GM21526 (cell line): ENCODE results near the gene FUT8.

ENCODE experiments used
- ATAC-seq: cut with Tn5 transposase; IDR thresholded peaks from one replicate; pipeline ENCODE4 v1.9.1; 2021; ENCODE audit warnings: moderate library complexity; ENCODE audit not compliant: unreplicated experiment, low FRiP score

FUT8 gene

DNA sequence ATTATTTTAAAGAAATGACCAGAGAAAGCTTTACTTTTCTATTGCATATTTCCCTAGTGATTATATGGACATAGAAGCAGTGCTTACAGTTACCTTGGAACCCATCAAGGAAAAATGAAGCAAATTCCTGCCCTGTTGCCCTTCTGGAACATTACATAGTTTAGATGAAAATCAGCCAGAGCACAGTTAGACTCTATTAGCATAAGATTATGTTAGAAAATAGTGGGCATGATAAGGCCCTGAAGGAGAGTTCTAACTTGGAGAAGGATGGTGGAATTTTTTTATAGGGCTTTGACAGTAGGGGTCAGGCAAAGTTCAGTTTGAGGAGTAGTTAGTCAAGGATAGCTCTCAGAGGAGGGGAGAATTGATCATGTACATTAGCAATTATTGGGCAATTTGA, 74.3 kb downstream of the FUT8 start:
- no peak for ATAC-seq

DNA sequence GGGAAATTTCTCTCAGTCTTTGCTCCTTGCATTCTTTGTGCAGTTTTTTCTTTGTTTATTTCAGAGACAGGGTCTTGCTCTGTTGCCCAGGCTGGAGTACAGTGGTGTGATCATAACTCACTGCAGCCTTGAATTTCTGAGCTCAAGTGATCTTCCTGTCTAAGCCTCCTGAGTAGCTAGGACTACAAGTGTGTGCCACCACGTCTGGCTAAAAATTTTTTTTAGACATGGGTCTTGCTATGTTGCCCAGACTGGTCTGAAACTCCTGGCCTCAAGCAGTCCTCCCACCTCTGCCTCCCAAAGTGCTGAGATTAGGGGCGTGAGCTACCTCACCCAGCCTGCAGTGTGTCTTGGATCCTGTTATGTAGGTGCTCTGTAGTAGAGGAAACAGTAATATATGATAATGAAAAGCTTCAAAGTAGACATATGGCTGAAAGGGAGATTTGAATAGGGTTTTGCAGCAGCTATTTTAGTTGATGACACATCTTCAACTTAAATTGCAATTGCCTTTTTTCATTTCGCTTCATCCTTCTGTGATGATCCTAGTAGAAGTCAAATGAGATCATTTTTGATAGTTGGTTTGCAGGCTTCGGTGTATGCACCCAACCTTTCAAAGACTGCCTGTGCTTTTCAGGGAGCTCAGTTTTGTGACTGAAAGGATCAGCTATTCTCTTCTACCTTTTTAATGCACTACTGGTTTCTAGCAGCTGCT, 75.4 kb downstream of the FUT8 start:
- no peak for ATAC-seq

DNA sequence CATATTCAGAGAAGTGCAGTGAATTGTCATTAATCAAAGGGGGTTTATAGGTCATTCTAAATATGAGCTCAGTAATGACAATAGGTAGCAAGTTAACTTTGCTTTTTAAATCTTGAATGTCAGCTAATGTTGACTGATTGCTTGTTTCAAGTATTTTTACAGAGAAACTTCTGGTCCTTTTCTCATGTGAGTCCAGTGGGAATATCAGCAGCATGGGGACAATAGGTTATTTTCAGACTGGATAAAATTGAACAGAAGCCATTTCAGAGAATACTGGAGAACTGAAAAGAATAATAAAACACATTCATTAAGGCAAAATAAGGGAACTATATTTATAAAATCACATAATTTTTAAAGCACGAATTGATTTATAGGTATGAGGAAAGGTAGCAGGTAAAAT, 78.7 kb downstream of the FUT8 start:
- ATAC-seq = no peak

DNA sequence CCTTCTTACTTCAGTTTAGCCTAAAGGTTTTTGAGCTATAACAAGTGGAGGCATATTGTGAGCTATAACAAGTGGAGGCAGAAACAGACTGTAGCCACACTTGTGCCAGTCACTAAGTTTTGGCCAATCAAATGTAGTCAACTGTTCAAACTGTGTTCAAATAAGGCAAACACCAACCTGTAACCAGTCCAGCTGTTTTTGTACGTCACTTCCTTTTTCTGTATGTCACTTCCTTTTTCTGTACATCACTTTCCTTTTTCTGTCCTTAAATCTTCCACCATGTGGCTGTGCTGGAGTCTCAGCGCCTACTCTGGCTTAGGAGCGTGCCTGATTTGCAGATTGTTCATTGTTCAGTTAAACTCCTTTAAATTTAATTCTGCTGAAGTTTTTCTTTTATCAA, 79.7 kb downstream of the FUT8 start:
- ATAC-seq = no peak

DNA sequence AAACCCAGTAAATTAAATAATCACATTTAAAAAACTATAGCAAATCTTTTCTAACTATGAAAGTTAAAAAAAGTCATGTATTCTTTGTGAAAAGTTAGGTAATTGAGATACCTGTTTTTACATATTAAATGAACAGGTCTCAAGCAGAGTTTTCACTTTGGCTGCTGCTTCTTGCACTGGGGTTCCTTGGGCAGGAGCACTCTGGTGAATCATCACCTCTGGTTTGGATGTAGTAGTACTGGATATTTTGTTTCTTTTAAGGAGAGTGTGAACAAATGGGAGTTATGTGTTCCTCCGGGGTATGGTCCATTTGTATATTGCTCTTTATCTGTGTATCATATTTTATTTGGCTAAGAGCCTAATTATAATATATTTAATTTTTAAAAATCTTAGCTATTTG, 82.7 kb downstream of the FUT8 start:
- no peak for ATAC-seq

DNA sequence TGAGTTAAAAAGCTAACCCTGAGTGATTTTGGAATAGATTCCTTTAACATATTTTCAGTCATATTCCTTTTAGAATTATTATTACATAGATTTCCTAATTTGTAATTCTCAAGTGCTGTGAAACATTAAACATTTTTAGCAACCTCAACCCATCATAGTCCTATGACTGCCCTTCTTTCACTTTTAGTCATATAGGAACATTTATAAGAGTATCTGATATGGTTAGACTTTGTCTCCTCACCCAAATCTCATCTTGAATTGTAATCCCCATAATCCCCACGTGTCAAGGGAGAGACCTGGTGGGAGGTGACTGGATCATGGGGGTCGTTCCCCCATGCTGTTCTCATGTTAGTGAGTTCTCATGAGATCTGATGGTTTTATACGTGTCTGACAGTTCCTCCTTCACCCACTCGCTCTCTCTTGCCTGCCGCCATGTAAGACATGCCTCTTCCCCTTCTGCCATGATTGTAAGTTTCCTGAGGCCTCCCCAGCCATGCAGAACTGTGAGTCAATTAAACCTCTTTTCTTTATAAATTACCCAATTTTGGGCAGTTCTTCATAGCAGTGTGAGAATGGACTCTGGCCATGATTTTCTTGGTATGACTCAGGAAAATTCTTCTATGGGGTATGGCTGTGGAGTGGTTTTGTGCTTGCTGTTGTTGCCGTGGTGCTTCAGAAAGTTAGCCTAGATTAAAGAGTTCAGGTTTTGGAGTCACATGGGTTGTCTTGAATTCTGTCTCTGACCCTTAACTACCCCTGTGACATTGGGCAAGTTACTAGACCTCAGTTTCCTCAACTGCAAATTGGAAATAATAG, 83.9 kb downstream of the FUT8 start:
- ATAC-seq = no peak

DNA sequence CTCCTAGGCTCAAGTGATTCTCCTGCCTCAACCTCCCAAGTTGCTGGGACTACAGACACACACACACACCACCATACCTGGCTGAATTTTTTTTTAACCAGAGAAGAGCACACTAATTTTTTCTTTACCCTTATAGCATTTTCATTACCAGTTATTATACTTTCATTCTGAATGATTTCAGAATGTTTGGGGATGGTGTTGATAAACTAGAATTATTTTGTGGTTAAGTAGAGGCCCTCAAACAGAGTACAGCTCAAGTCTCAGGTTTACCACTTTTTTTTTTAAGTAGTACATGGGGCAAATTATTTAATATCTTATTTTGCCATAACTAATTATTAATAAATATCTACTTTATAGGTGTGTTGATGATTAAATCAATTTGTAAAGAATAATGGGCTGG, 86.6 kb downstream of the FUT8 start:
- no peak for ATAC-seq

DNA sequence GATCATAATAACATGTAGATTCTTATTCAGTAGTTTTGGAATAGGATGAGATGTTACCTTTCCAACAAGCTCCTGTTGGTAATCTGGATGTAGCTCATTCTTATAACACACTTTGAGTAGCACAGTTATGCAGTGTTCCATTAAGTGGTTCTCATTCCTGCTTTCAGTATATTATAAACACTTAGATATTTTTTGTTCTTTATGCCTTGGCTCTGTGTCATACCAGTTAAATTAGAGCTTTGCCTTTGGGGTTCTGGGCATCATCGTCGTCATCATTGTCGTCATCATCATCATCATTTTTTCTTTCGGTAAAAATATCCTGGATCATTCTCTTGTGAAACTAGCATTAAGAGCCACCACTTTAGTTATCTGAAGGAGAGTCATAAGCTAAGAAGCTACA, 87.5 kb downstream of the FUT8 start:
- no peak for ATAC-seq

DNA sequence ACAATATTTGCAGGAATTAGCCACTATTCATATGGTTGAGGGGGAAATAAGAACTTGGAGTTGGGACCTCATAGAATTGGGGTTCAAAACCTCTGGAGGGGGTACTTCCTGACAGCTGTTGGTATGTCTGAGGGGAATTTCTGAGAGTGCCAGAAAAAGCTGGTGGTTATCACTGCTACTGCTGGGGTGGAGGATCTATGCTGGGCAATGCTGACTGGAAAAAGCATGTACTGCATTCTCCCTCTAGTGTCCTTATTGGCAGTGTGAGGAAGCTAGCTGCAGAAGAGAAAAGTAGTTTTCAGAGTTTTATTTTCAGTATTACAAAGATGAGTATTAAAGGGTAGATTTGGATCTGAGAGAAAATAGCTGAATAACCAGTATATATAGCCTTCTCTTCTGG, 88.8 kb downstream of the FUT8 start:
- ATAC-seq = no peak

DNA sequence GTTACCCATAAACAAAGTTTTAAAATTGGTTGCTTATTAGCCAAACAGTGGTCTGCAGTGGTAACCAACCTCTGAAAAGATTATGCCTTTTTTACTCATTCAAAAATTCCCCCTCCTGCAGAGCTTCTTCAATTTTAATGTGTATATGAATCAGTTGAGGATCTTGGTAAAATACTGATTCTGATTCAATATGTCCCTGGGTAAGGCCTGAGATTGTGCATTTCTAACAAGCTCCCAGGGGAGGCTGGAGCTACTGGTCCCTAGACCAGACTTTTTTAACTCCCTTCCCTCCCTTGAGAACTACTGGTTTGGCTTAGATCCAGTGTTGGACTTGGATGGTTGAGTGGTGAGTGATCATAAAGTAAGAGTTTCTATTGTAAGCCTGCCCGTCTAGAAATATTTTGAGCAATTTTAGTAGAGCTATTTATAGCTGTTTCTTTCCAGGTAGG, 90.2 kb downstream of the FUT8 start:
- no peak for ATAC-seq

DNA sequence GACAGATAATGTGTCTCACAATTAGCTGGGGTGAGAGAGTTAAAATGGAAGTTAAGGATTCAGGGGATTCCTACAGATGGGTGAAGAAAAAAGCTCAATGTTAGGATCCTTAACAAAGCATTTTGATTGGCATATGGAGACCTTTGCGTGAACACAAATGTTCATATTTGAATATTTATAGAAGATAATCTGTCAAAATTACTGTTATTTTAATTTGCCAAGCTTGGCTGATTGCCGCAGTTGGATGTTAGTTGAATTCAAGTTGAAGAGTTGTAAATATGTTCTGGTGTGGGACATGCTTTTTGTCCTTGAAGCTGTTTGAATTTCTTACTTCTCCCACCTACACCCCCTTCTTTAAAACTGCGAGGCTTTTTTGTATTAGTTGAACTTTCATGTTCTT, 91.2 kb downstream of the FUT8 start:
- no peak for ATAC-seq

DNA sequence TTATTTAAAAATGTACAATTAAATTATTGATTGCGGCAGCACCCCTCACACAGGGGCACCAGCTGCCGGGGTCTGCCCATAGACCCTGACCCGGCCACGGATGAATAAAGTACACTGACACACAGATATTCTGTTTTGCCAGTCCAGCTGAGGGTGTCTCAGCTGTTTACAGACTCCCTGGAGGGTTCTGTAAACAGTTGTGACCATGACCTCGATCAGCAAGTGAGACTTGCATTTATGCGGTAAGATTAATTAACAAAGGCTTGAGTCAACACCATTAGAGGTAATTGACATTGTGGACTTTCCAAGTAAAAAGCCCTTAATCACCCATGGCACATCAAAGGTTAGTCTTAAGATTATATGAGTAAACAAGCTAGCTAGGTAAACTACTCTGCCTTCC, 94.3 kb downstream of the FUT8 start:
- no peak for ATAC-seq

DNA sequence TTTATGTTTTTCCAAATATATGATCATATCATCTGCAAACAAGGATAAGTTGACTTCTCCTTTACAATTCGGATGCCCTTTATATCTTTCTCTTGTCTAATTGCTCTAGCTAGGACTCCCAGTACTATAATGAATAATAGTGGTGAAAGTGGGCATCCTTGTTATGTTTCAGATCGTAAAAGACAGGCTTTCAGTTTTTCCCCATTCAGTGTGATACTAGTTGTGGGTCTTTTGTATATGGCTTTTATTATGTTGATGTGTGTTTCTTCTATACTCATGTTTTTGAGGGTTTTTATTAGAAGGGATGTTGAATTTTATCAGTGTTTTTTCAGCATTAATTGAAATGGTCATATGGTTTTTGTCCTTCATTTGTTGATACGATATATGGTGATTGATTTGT, 97.3 kb downstream of the FUT8 start:
- ATAC-seq = no peak

DNA sequence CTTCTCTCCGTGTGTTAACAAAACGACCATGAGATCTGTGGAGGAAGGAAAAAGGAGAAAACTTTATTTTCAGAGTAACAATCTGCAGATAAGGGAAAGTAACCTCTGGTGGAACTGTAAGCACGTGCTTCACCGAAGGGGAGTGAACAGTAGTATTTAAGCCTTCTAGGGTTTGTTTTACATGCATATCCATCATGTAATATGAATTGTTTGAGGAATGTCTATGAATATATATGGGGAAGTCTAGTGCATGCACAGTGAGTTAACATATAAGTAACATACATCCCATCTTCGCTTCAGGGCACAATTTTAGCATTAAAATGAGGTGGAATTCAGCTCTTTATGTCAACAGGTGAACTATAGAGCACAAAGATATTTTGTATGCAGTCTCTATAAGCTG, 101.1 kb downstream of the FUT8 start:
- no peak for ATAC-seq

DNA sequence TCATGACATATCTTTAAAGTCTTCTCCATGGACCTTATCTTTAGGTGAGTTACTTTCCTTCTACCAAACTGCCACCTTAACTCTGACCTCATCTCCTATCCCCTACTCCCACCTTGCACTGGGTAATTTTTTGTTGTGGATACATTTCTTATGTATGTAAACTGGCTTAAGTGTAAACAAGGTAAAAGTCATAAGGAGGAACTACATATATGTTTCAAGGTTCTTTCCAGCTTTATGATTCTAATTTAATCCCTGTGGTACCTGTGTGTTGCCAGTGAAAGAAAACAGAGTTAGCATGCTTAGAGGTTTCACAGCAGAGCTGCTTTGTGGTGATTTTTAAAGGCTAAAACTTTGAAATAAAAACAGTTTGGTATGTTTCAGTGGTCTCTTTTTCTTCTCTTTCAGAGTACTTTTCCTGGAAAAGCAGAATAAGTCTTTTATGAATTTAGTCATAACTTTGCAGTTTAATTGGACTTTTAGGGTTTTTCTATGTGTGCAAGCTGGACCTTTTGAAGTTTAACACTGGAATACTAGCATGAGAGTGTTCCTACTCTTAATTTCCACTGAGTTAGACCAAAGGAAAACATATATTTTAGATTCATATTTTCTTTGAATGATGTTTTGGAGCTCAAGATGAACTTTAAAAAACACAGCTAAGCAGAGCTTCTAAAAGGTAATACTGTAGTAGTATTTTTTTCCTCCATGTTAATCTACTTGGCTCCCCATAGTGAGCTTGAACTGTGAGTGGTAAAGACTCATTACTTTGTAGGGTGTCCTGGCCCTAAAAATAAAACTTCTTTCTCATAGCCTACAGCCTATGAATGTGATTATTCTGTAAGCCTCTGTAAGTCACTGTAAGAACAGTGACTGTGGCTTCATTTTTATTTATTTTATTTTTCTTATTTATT, 105.4 kb downstream of the FUT8 start:
- ATAC-seq = no peak

DNA sequence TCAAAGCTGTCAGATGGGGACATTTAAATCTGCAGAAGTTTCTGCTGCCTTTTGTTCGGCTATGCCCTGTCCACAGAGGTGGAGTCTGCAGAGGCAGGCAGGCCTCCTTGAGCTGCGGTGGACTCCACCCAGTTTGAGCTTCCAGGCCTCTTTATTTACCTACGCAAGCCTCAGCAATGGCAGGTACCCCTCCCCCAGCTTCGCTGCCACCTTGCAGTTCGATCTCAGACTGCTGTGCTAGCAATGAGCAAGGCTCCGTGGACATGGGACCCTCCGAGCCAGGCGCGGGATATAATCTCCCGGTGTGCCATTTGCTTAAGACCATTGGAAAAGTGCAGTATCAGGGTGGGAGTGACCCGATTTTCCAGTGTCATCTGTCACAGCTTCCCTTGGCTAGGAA, 115.5 kb downstream of the FUT8 start:
- no peak for ATAC-seq

DNA sequence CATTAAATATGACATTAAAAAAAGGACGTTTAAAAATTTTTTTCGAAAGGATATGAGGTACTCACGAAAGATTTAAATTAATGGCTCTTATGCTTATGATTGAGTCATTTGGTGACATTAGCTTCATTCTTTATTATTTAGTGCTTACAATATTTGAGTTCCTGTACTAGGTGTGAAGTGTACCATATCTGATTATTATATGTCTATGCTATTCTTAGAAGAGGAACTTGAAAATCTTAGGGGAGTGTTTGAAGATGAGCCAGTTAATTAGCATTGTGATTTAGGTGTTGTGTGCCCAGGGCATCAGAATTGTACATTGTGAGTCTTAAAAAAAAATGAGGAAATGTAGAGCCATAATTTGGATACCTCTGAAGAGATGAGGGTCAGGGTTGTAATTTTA, 118.6 kb downstream of the FUT8 start:
- ATAC-seq = no peak

DNA sequence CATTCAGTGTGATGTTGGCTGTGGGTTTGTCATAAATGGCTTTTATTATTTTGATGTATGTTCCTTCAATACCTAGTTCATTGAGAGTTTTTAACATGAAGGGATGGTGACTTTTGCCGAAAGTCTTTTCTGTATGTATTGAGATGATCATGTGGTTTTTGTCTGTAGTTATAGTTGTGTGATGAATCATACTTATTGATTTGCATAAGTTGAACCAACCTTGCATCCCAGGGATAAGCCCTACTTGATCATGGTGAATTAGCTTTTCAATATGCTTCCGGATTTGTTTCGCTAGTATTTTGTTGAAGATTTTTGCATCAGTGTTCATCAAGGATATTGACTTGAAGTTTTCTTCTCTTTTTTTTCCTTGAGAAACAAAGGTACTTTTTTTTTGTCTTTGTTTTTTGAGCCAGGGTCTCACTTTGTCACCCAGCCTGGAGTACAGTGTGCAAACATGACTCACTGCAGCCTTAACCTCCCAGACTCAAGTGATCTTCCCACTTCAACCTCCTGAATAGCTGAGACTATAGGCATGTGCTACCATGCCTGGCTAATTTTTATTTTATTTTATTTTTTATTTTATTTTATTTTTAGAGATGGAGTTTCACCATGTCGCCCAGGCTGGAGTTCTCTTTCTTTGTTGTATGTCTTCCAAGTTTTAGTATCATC, 121.3 kb downstream of the FUT8 start:
- ATAC-seq = no peak

DNA sequence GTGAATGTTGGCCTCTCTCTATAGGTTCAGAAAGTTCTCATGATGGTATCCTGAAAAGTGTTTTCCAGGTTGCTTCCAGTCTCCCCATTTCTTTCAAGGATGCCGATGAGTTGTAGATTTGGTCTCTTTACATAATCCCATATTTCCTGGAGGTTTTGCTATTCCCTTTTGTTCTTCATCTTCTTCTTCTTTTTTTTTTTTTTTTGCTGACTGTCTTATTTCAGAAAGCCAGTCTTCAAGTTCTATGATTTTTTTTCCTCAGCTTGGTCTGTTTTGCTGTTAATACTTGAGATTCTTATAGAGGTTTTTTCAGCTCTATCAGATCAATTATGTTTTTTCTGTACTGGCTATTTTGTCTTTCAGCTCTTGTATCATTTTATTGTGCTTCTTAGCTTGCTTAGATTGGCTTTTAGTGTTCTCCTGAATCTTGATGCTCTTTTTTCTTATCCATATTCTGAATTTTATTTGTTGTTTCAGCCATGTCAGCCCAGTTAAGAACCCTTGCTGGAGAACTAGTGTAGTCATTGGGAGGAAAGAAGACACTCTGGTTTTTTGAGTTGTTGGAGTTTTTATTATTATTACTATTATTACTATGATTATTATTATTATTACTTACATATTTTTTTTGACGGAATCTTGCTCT, 124.4 kb downstream of the FUT8 start:
- ATAC-seq = no peak

DNA sequence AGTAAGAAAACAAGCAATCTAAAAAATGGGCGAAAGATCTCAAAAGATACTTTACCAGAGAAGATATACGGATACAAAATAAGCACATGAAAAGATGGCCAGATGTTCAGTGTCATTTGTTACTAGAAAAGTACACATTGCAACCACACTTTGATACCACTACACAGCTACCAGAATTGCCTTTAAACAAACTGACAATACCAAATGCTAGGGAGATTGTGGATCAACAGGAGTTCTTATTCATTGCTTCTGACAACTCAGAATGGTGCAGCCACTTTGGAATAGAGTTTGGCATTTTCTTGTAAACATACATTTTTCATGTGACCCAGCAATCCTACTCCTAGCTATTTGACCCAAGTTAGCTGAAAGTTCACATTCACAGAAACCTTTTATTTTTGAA, 136.3 kb downstream of the FUT8 start:
- no peak for ATAC-seq
